WTC11 (cell line): ENCODE measurements around the gene GGNBP2. TPM values are rescaled to one million over a fixed set of nuclear protein-coding genes. Genes with fewer than 3 reads are reported as not detected.

Experiments used
- ATAC-seq: fragments of 200-7000 bp; cut with Tn5 transposase; 2 replicates; pipeline ENCODE4 v1.10.0; 2021; ENCODE audit warnings: mild to moderate bottlenecking, moderate library complexity
- CTCF ChIA-PET: fragments of 300-600 bp; sonication (Branson Sonifier 250); formaldehyde crosslinking; loops from one replicate; lab custom pipeline; 2021; ENCODE audit warnings: antibody characterized with exemption; lab: Charles Lee
- POLR2A ChIA-PET: fragments of 350-600 bp; sonication (Branson Sonifier 250); formaldehyde crosslinking; loops from one replicate; lab custom pipeline; 2021; ENCODE audit warnings: antibody characterized with exemption; lab: Charles Lee
- DNase-seq: peaks from one replicate; pipeline ENCODE4 v3.0.0; 2021; ENCODE audit warnings: low spot score
- H3K27ac Mint-ChIP-seq: 2 replicates; pipeline ENCODE4 v1.8.0; 2021; ENCODE audit warnings: mixed read lengths
- H3K27me3 Mint-ChIP-seq: 2 replicates; pipeline ENCODE4 v1.8.0; 2021; ENCODE audit warnings: low read depth, mild to moderate bottlenecking, moderate library complexity, mixed read lengths
- H3K36me3 Mint-ChIP-seq: 2 replicates; pipeline ENCODE4 v1.8.0; 2021; ENCODE audit warnings: mixed read lengths
- H3K4me1 Mint-ChIP-seq: 2 replicates; pipeline ENCODE4 v1.8.0; 2022; ENCODE audit warnings: mixed read lengths
- H3K4me3 Mint-ChIP-seq: 2 replicates; pipeline ENCODE4 v1.8.0; 2021; ENCODE audit warnings: mild to moderate bottlenecking, moderate library complexity, mixed read lengths
- H3K9me3 Mint-ChIP-seq: 2 replicates; pipeline ENCODE4 v1.8.0; 2021; ENCODE audit warnings: mixed read lengths
- AR ChIP-seq: fragments of 250-450 bp; sonication (Bioruptor Pico); IDR thresholded peaks from 2 replicates; pipeline ENCODE4 v1.9.0; 2021; ENCODE audit warnings: mild to moderate bottlenecking
- ATF1 ChIP-seq: sonication (generic); formaldehyde crosslinking; IDR thresholded peaks from 2 replicates; pipeline ENCODE4 v1.8.1; 2023; ENCODE audit warnings: mild to moderate bottlenecking, moderate library complexity, missing genetic modification reagents
- CREB1 ChIP-seq: sonication (generic); formaldehyde crosslinking; IDR thresholded peaks from 2 replicates; pipeline ENCODE4 v1.8.0; 2023; ENCODE audit warnings: mild to moderate bottlenecking, missing genetic modification reagents
- EMX1 ChIP-seq: fragments of 250-450 bp; sonication (Bioruptor Pico); IDR thresholded peaks from 2 replicates; pipeline ENCODE4 v1.8.0; 2021; ENCODE audit warnings: mild to moderate bottlenecking
- ESRRA ChIP-seq: sonication (generic); formaldehyde crosslinking; IDR thresholded peaks from 2 replicates; pipeline ENCODE4 v1.8.1; 2022; ENCODE audit warnings: mild to moderate bottlenecking, missing genetic modification reagents, borderline replicate concordance
- FOXP4 ChIP-seq: sonication (generic); formaldehyde crosslinking; IDR thresholded peaks from 2 replicates; pipeline ENCODE4 v1.8.0; 2022; ENCODE audit warnings: mild to moderate bottlenecking, missing genetic modification reagents
- IRF1 ChIP-seq: sonication (generic); formaldehyde crosslinking; IDR thresholded peaks from 2 replicates; pipeline ENCODE4 v1.8.0; 2023; ENCODE audit warnings: missing genetic modification reagents
- JUN ChIP-seq: sonication (generic); formaldehyde crosslinking; IDR thresholded peaks from 2 replicates; pipeline ENCODE4 v1.8.0; 2023; ENCODE audit warnings: mild to moderate bottlenecking, missing genetic modification reagents
- MAX ChIP-seq: sonication (generic); formaldehyde crosslinking; IDR thresholded peaks from 2 replicates; pipeline ENCODE4 v1.8.0; 2022; ENCODE audit warnings: mild to moderate bottlenecking, missing genetic modification reagents
- NFATC4 ChIP-seq: fragments of 250-450 bp; sonication (Bioruptor Pico); IDR thresholded peaks from 2 replicates; pipeline ENCODE4 v1.9.0; 2021; ENCODE audit warnings: mild to moderate bottlenecking
- NR1H2 ChIP-seq: sonication (generic); formaldehyde crosslinking; IDR thresholded peaks from 2 replicates; pipeline ENCODE4 v1.9.0; 2021; ENCODE audit warnings: mild to moderate bottlenecking, moderate library complexity, missing genetic modification reagents
- PRRX2 ChIP-seq: fragments of 250-450 bp; sonication (Bioruptor Pico); IDR thresholded peaks from 2 replicates; pipeline ENCODE4 v1.8.0; 2021; ENCODE audit warnings: mild to moderate bottlenecking
- RELA ChIP-seq: sonication (generic); formaldehyde crosslinking; IDR thresholded peaks from 2 replicates; pipeline ENCODE4 v1.8.1; 2022; ENCODE audit warnings: missing genetic modification reagents, mild to moderate bottlenecking, borderline replicate concordance
- SMAD3 ChIP-seq: sonication (generic); formaldehyde crosslinking; IDR thresholded peaks from 2 replicates; pipeline ENCODE4 v1.8.0; 2022; ENCODE audit warnings: missing genetic modification reagents, mild to moderate bottlenecking, borderline replicate concordance
- SP1 ChIP-seq: sonication (generic); formaldehyde crosslinking; conservative IDR thresholded peaks from 2 replicates; pipeline ENCODE4 v1.8.1; 2022; ENCODE audit warnings: missing genetic modification reagents
- STAT6 ChIP-seq: sonication (generic); formaldehyde crosslinking; conservative IDR thresholded peaks from 2 replicates; pipeline ENCODE4 v1.8.1; 2023; ENCODE audit warnings: mild to moderate bottlenecking, low read depth, missing genetic modification reagents, moderate library complexity
- TCF7 ChIP-seq: sonication (generic); formaldehyde crosslinking; IDR thresholded peaks from 2 replicates; pipeline ENCODE4 v1.8.0; 2022; ENCODE audit warnings: mild to moderate bottlenecking, low read depth, missing genetic modification reagents, moderate library complexity
- TEAD1 ChIP-seq: sonication (generic); formaldehyde crosslinking; IDR thresholded peaks from 2 replicates; pipeline ENCODE4 v1.8.0; 2022; ENCODE audit warnings: mild to moderate bottlenecking, missing genetic modification reagents
- ZMAT4 ChIP-seq: fragments of 250-450 bp; sonication (Bioruptor Pico); IDR thresholded peaks from 2 replicates; pipeline ENCODE4 v1.9.0; 2021; ENCODE audit warnings: mild to moderate bottlenecking
- ZNF219 ChIP-seq: sonication (generic); formaldehyde crosslinking; IDR thresholded peaks from 2 replicates; pipeline ENCODE4 v1.8.0; 2023; ENCODE audit warnings: missing genetic modification reagents, mild to moderate bottlenecking, borderline replicate concordance
- ZNF416 ChIP-seq: fragments of 250-450 bp; sonication (Bioruptor Pico); IDR thresholded peaks from 2 replicates; pipeline ENCODE4 v1.9.0; 2021; ENCODE audit warnings: mild to moderate bottlenecking, inconsistent platforms
- ZNF671 ChIP-seq: fragments of 250-450 bp; sonication (Bioruptor Pico); IDR thresholded peaks from 2 replicates; pipeline ENCODE4 v1.8.0; 2021; ENCODE audit warnings: mild to moderate bottlenecking
- total RNA-seq: library from RNA; stranded (reverse); gene quantifications from 3 replicates; pipeline ENCODE4 v1.2.3, GENCODE V29; 2021

The GGNBP2 gene
- total RNA-seq, 1 experiment from 2014 or later, result 49.6 TPM

GRCh38 chr17:36586138-36586537 lies 41.4 kb downstream of the GGNBP2 start:
- Mint-ChIP-seq H3K27me3 (no peaks in the 10 kb centered on the region), H3K9me3 (no peaks in the 10 kb centered on the region), H3K4me1 (peaks cover 6% of the 10 kb centered on the region), H3K4me3 (no peak overlapping the region), H3K27ac (no peak overlapping the region), H3K36me3 (peaks cover 27% of the 10 kb centered on the region)
- DNase-seq, result no peak
- ChIA-PET CTCF (no interaction called here), POLR2A (no interaction called here)
- no peak for ATAC-seq
- TF ChIP-seq TEAD1 (CRISPR knock-in tag), result no peak

- H3K4me3 Mint-ChIP-seq, result no peak overlapping the region
- H3K4me1 Mint-ChIP-seq, result peaks cover 27% of the 10 kb centered on the region
- H3K36me3 Mint-ChIP-seq, result peaks cover 29% of the 10 kb centered on the region
- ChIA-PET POLR2A (no interaction called here), CTCF (no interaction called here)
- no peak for DNase-seq
- H3K27me3 Mint-ChIP-seq, result no peaks in the 10 kb centered on the region
- no peak overlapping the region; the same call in 1 of the 2 replicates for H3K27ac Mint-ChIP-seq
- H3K9me3 Mint-ChIP-seq, result no peaks in the 10 kb centered on the region
- TF ChIP-seq IRF1 (CRISPR knock-in tag), result no peak
- no peak for TF ChIP-seq ZNF416 (CRISPR knock-in tag)
- no peak for TF ChIP-seq ZNF219 (CRISPR knock-in tag)
- no peak for TF ChIP-seq ATF1
- TF ChIP-seq MAX (CRISPR knock-in tag), result no peak
- TF ChIP-seq ESRRA (CRISPR knock-in tag), result no peak
- TF ChIP-seq, all 79 proteins: peak for 0
- no peak for ATAC-seq
Measured at GRCh38 chr17:36590082-36590481, 45.4 kb downstream of the GGNBP2 start.

- peak within 1 kb of the TSS; percentile 84 for H3K4me3 Mint-ChIP-seq
- DNase-seq (peak; percentile 91), ATAC-seq (peak; percentile 93)
- peaks cover 26% of the 10 kb centered on the region for H3K36me3 Mint-ChIP-seq
- peaks cover 27% of the 10 kb centered on the region for H3K4me1 Mint-ChIP-seq
- no peaks in the 10 kb centered on the region for H3K9me3 Mint-ChIP-seq
- H3K27me3 Mint-ChIP-seq, result no peaks in the 10 kb centered on the region
- H3K27ac Mint-ChIP-seq, result peak within 1 kb of the TSS; percentile 86
- ChIA-PET POLR2A (interaction anchor here (1.0 to 2.0 kb wide), 5 partner anchors 9 to 57 kb away, joined by 3 to 22 read pairs (median 5); partner anchors contain the start of genes GGNBP2, MRM1, MYO19 and PIGW), CTCF (interaction anchor here (0.5 to 3.0 kb wide), 8 partner anchors 10 to 456 kb away, joined by 3 to 58 read pairs (median 3); partner anchors contain the start of gene MRM1)
- TF ChIP-seq STAT6 (CRISPR knock-in tag) (no peak), CREB1 (CRISPR knock-in tag) (no peak), PRRX2 (0 out of 2 replicates have a peak, but pooled peaks have one; percentile 73), AR (CRISPR knock-in tag) (peak; percentile 68; the same call in 1 of the 2 replicates), SP1 (CRISPR knock-in tag) (peak; percentile 70), ZMAT4 (CRISPR knock-in tag) (0 out of 2 replicates have a peak, but pooled peaks have one; percentile 21), JUN (peak; percentile 37; the same call in 1 of the 2 replicates), NFATC4 (CRISPR knock-in tag) (peak; percentile 74; the same call in 1 of the 2 replicates), SMAD3 (CRISPR knock-in tag) (peak; percentile 61; the same call in 1 of the 2 replicates), ESRRA (CRISPR knock-in tag) (peak; percentile 31; the same call in 1 of the 2 replicates), ZNF671 (CRISPR knock-in tag) (peak; percentile 88; the same call in 1 of the 2 replicates), NR1H2 (CRISPR knock-in tag) (no peak), EMX1 (CRISPR knock-in tag) (peak; percentile 84; the same call in 1 of the 2 replicates), RELA (CRISPR knock-in tag) (0 out of 2 replicates have a peak, but pooled peaks have one; percentile 1), FOXP4 (peak; percentile 78; the same call in 1 of the 2 replicates), TCF7 (no peak)
Measured at GRCh38 chr17:36591434-36592315, 47.0 kb downstream of the GGNBP2 start, which contains the start of gene DHRS11. Gene DHRS11, plus strand, starts transcription at chr17:36591879. Its CDS starts 131 bp downstream, at chr17:36592010.
